ENCODE measurements around the gene AJAP1.

The AJAP1 gene

GRCh38 chr1:4708840-4709507 is 54.6 kb downstream of the AJAP1 start:
- no peak for DNase-seq

GRCh38 chr1:4709641-4710040 is 55.2 kb downstream of the AJAP1 start:
- DNase-seq: no peak

- DNase-seq: peak; percentile 3
Observed at GRCh38 chr1:4710592-4711415, 56.4 kb downstream of the AJAP1 start.

- no peak for DNase-seq
Observed at GRCh38 chr1:4711416-4712275, 57.2 kb downstream of the AJAP1 start.

- no peak for DNase-seq
Observed at GRCh38 chr1:4713669-4714068, 59.3 kb downstream of the AJAP1 start.

GRCh38 chr1:4716406-4716805 is 62.0 kb downstream of the AJAP1 start:
- no peak for DNase-seq

GRCh38 chr1:4718071-4718470 is 63.7 kb downstream of the AJAP1 start:
- no peak for DNase-seq

GRCh38 chr1:4723106-4723505 is 68.7 kb downstream of the AJAP1 start:
- no peak for DNase-seq

GRCh38 chr1:4724001-4724400 is 69.6 kb downstream of the AJAP1 start:
- DNase-seq: no peak

- DNase-seq: no peak
Observed at GRCh38 chr1:4724695-4725250, 70.4 kb downstream of the AJAP1 start.

GRCh38 chr1:4725416-4725815 is 71.0 kb downstream of the AJAP1 start:
- DNase-seq: no peak

GRCh38 chr1:4726620-4727341 is 72.4 kb downstream of the AJAP1 start:
- no peak for DNase-seq

- DNase-seq: no peak
Observed at GRCh38 chr1:4728319-4729089, 74.1 kb downstream of the AJAP1 start.

GRCh38 chr1:4729090-4729471 is 74.7 kb downstream of the AJAP1 start:
- no peak for DNase-seq

- DNase-seq: no peak
Observed at GRCh38 chr1:4730078-4730477, 75.7 kb downstream of the AJAP1 start.

GRCh38 chr1:4733446-4734177 is 79.2 kb downstream of the AJAP1 start:
- DNase-seq: no peak

GRCh38 chr1:4734219-4734618 is 79.8 kb downstream of the AJAP1 start:
- no peak for DNase-seq

GRCh38 chr1:4734791-4735190 is 80.4 kb downstream of the AJAP1 start:
- DNase-seq: no peak

- DNase-seq: no peak
Observed at GRCh38 chr1:4736254-4736653, 81.8 kb downstream of the AJAP1 start.

- DNase-seq: no peak
Observed at GRCh38 chr1:4741876-4742423, 87.5 kb downstream of the AJAP1 start.
